GM11168 (cell line): Measurements from ENCODE around the gene HYDIN.

Experiments used
- in situ Hi-C: fragments of 300-500 bp; cut with MboI; formaldehyde crosslinking; loops from one replicate; pipeline ENCODE4 v1.12.0; 2022; ENCODE audit warnings: low sequenced_read_pairs; ENCODE audit not compliant: unreplicated experiment

The HYDIN gene

GRCh38 chr16:71230122-71230845 lies at the start of gene HYDIN:
Gene HYDIN, minus strand, starts transcription at chr16:71230722. Its CDS starts 43,827 bp downstream, at chr16:71186895.
- in situ Hi-C loops, result no loop called here

GRCh38 chr16:71276589-71277334 lies 46.2 kb upstream of the HYDIN start:
- in situ Hi-C loops, result no loop called here

- in situ Hi-C loops, result no loop called here
Observed at GRCh38 chr16:71273384-71273783, 42.9 kb upstream of the HYDIN start.

- in situ Hi-C loops, result no loop called here
Observed at GRCh38 chr16:71264299-71264698, 33.8 kb upstream of the HYDIN start.

- in situ Hi-C loops, result no loop called here
Observed at GRCh38 chr16:71263582-71263981, 33.1 kb upstream of the HYDIN start.

- in situ Hi-C loops, result no loop called here
Observed at GRCh38 chr16:71262391-71262790, 31.9 kb upstream of the HYDIN start.

GRCh38 chr16:71260995-71261394 lies 30.5 kb upstream of the HYDIN start:
- in situ Hi-C loops, result no loop called here

GRCh38 chr16:71259086-71259485 lies 28.6 kb upstream of the HYDIN start:
- in situ Hi-C loops, result no loop called here

- in situ Hi-C loops, result no loop called here
Observed at GRCh38 chr16:71258372-71258771, 27.9 kb upstream of the HYDIN start.

GRCh38 chr16:71257768-71258167 lies 27.2 kb upstream of the HYDIN start:
- in situ Hi-C loops, result no loop called here

GRCh38 chr16:71255721-71256120 lies 25.2 kb upstream of the HYDIN start:
- in situ Hi-C loops, result no loop called here

- in situ Hi-C loops, result no loop called here
Observed at GRCh38 chr16:71254832-71255525, 24.5 kb upstream of the HYDIN start.

GRCh38 chr16:71250461-71251235 lies 20.1 kb upstream of the HYDIN start:
- in situ Hi-C loops, result no loop called here

GRCh38 chr16:71249399-71249798 lies 18.9 kb upstream of the HYDIN start:
- in situ Hi-C loops, result no loop called here

GRCh38 chr16:71247478-71247877 lies 17.0 kb upstream of the HYDIN start:
- in situ Hi-C loops, result no loop called here

GRCh38 chr16:71246309-71246708 lies 15.8 kb upstream of the HYDIN start:
- in situ Hi-C loops, result no loop called here

- in situ Hi-C loops, result no loop called here
Observed at GRCh38 chr16:71244521-71244920, 14.0 kb upstream of the HYDIN start.

- in situ Hi-C loops, result no loop called here
Observed at GRCh38 chr16:71242601-71243000, 12.1 kb upstream of the HYDIN start.

GRCh38 chr16:71242036-71242435 lies 11.5 kb upstream of the HYDIN start:
- in situ Hi-C loops, result no loop called here

GRCh38 chr16:71229344-71229743 lies 1.2 kb downstream of the HYDIN start:
- in situ Hi-C loops, result no loop called here
